ENCODE measurements around the gene CACNA1G. TPM values are rescaled to one million over a fixed set of nuclear protein-coding genes. Genes with fewer than 3 reads are reported as not detected.
A peak's percentile ranks its signal among the peaks of the same experiment; 100 is the strongest.

CACNA1G gene
- total RNA-seq, 1 donor from 2014 or later: 0.27 TPM

GRCh38 chr17:50625032-50625871, 64.7 kb downstream of the CACNA1G start:
- no peak for TF ChIP-seq EZH2 (IDR thresholded peaks at IDR 0.05; ENCODE audit: insufficient read depth, low read length)
- no peak for TF ChIP-seq CTCF (IDR thresholded peaks at IDR 0.05; ENCODE audit: insufficient read depth, low read depth, low read length)
- FAIRE-seq: no peak
- Histone ChIP-seq H3K9me3 (ENCODE audit: insufficient read depth, low read depth, low read length) (no peaks in the 10 kb centered on the region), H3K4me2 (ENCODE audit: low read length) (no peak overlapping the region), H2AFZ (ENCODE audit: low read depth, low read length) (no peak overlapping the region), H3K27me3 (ENCODE audit: insufficient read depth, low read length) (peaks cover 6% of the 10 kb centered on the region), H3K36me3 (ENCODE audit: insufficient read depth, low read length) (no peaks in the 10 kb centered on the region), H3K79me2 (ENCODE audit: insufficient read depth, low read length) (no peaks in the 10 kb centered on the region), H3K27ac (ENCODE audit: low read depth, low read length) (no peak overlapping the region), H3K4me1 (ENCODE audit: insufficient read depth, low read length) (no peaks in the 10 kb centered on the region), H3K9ac (ENCODE audit: low read length) (no peak overlapping the region), H3K4me3 (ENCODE audit: insufficient read depth, low read depth, low read length) (no peak overlapping the region), H4K20me1 (ENCODE audit: insufficient read depth, low read length) (no peaks in the 10 kb centered on the region)
- peaks cover 32% of the 10 kb centered on the region for H3K27me3 Mint-ChIP-seq (ENCODE audit: low read depth, unreplicated experiment)
- H3K27ac Mint-ChIP-seq (ENCODE audit: unreplicated experiment): no peak overlapping the region
- no peaks in the 10 kb centered on the region for H3K9me3 Mint-ChIP-seq (ENCODE audit: unreplicated experiment)
- DNase-seq (ENCODE audit: low read depth): no peak
- H3K36me3 Mint-ChIP-seq (ENCODE audit: low read depth, unreplicated experiment): no peaks in the 10 kb centered on the region
- H3K4me1 Mint-ChIP-seq (ENCODE audit: low read depth, unreplicated experiment): peaks cover 10% of the 10 kb centered on the region
- H3K4me3 Mint-ChIP-seq (ENCODE audit: unreplicated experiment): no peak overlapping the region

GRCh38 chr17:50626037-50626574, 65.6 kb downstream of the CACNA1G start:
- peaks cover 10% of the 10 kb centered on the region for H3K4me1 Mint-ChIP-seq (ENCODE audit: low read depth, unreplicated experiment)
- H3K27ac Mint-ChIP-seq (ENCODE audit: unreplicated experiment): no peak overlapping the region
- H3K36me3 ChIP-seq (ENCODE audit: insufficient read depth, low read length): no peaks in the 10 kb centered on the region
- no peaks in the 10 kb centered on the region for H3K79me2 ChIP-seq (ENCODE audit: insufficient read depth, low read length)
- DNase-seq (ENCODE audit: low read depth) (peak; percentile 40), FAIRE-seq (no peak)
- peak overlapping the region; percentile 26 for H2AFZ ChIP-seq (ENCODE audit: low read depth, low read length)
- H3K9me3 ChIP-seq (ENCODE audit: insufficient read depth, low read depth, low read length): no peaks in the 10 kb centered on the region
- peaks cover 30% of the 10 kb centered on the region for H3K27me3 Mint-ChIP-seq (ENCODE audit: low read depth, unreplicated experiment)
- H3K4me3 Mint-ChIP-seq (ENCODE audit: unreplicated experiment): no peak overlapping the region
- TF ChIP-seq EZH2 (IDR thresholded peaks at IDR 0.05; ENCODE audit: insufficient read depth, low read length) (no peak), CTCF (IDR thresholded peaks at IDR 0.05; ENCODE audit: insufficient read depth, low read depth, low read length) (peak; percentile 51)
- H3K4me3 ChIP-seq (ENCODE audit: insufficient read depth, low read depth, low read length): no peak overlapping the region
- H3K4me2 ChIP-seq (ENCODE audit: low read length): no peak overlapping the region
- H3K27ac ChIP-seq (ENCODE audit: low read depth, low read length): no peak overlapping the region
- no peaks in the 10 kb centered on the region for H4K20me1 ChIP-seq (ENCODE audit: insufficient read depth, low read length)
- H3K9me3 Mint-ChIP-seq (ENCODE audit: unreplicated experiment): no peaks in the 10 kb centered on the region
- no peaks in the 10 kb centered on the region for H3K36me3 Mint-ChIP-seq (ENCODE audit: low read depth, unreplicated experiment)
- H3K9ac ChIP-seq (ENCODE audit: low read length): no peak overlapping the region
- peaks cover 4% of the 10 kb centered on the region for H3K27me3 ChIP-seq (ENCODE audit: insufficient read depth, low read length)
- H3K4me1 ChIP-seq (ENCODE audit: insufficient read depth, low read length): no peaks in the 10 kb centered on the region
